ENCODE data around the gene MRNIP.
"Not testable (repeated sequence)": the region's sequence is repeated elsewhere in the genome, so short reads cannot be mapped to it uniquely, and the experiment has no call there.

Gene MRNIP

DNA sequence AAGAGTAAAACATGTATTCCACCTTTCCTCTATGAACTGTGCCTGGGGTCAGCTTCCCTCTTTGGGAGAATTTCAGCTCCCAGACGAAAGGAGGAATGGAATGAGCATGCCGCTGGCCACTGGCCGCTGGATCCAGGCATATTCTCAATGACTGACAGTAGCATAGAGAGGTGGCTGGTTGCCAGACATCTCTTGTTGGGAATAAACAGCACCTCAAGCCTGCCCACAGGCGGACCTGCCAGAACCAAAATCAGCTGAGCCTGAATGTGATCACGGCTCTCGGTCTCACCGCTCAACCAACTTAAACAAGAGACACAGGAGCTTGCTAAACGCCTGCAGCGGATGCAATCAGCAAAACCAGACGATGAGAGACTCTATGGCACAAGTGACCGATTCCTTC is 28.5 kb upstream of the MRNIP start:
- DNase-seq, result no peak

DNA sequence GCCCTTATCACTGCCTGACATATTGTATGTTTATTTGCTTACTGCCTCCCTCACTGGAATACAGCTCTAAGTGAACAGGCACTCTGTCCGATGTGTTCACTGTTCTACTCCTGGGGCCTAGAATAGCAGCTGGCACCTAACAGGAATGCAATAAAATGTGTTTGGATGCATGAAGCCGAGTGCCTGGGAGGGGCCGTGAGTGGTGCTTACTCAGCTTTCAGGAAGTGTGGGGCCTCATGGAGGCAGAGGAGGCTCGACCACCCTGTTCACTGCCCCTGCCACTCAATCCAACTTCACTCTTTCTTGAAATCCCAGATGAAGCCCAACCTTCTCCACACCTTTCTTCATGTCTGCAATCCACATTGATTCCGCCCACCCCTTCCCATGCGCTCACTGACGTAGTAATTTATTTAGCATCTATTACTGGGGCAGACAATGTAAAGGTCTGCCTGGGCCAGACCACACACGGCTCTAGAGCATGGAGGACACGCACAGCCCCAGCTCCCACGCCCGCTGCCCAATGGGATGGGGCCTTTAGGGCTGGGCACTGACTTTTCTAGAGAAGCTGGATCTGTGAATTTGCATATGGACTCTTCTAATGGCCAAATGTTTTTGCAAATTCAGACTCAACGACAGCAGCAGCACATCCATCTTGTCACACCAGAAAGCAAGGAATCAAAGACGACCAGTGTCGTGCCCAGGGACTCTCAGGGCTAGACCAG is 27.7 kb upstream of the MRNIP start:
- DNase-seq, result no peak

- DNase-seq, result no peak
These were observed 27.0 kb upstream of the MRNIP start for GRCh38 chr5:179885491-179886090.

DNA sequence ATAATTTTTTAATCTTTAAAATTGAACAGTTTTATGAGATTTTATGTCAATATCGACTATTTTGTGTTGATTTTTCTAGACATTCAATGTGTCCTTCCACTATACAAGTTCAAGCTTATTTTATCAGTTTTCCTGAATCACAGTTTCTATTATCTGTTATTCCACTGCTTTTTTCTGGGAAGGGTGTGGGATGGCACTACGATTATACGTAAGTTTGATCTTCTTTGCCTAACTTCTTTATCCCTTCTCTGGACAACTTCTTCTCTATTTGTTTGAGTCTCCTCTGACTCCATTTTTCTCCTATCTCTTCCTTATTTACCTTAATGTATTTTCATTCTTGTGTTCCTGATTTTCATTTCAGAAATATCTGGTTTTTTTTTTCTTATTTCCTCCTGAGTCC is 24.5 kb upstream of the MRNIP start:
- DNase-seq, result no peak

DNA sequence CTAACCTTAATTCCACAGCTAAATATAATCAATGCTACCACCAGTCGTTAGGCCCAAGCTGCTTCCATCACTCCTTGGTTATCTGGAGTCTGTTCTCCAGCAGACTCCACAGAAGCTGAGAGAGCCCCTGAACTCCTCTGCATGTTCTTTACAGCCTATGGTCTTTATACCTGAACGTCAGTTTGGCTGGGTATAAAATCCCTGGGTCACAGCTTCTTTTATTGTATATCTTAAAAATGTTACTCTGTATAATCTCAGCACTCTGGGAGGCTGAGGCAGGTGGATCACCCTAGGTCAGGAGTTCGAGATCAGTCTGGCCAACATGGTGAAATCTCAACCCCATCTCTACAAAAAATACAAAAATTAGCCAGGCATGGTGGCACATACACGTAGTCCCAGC is 23.7 kb upstream of the MRNIP start:
- DNase-seq, result no peak

GRCh38 chr5:179880848-179881590 is 22.4 kb upstream of the MRNIP start:
- no peak for DNase-seq

GRCh38 chr5:179880066-179880650 is 21.5 kb upstream of the MRNIP start:
- no peak for DNase-seq

- DNase-seq, result no peak
These were observed 21.0 kb upstream of the MRNIP start for GRCh38 chr5:179879690-179880010.

DNA sequence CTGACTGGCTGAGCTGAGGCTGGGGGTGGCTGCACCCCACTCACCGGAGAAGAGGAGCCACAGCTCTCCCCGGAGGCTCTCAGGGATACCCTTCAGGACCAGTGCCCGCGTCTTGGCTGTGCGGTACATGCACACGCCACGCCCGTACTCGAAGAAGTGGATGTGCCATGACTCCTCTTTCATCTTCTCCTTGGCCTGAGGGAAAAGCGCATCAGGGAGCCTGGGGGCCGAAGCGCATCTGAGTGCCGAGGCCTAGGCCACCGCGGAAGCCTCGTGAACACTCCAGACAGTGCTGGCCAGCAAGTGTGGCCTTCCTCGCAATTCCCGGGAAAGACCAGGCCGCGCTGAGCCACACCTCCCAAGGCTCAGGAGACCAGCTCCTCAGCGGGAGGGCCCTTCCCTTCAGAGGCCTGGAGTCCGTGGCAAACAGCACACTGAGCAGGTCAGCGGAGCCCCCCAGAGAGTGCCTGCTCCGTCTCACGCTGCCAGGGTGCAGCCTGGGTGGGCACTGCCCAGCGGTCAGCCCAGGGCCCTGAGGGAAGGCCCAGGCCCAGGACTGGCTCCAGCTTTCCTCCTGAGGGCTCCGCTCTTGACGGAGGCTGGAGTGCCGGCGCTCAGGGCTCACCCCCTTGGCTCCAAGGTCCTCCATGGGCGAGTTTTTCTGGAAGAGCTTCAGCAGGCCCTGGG is 20.5 kb upstream of the MRNIP start:
- no peak for DNase-seq

GRCh38 chr5:179878222-179879002 is 19.8 kb upstream of the MRNIP start:
- DNase-seq, result no peak

GRCh38 chr5:179876610-179876952 is 18.0 kb upstream of the MRNIP start:
- DNase-seq, result no peak

DNA sequence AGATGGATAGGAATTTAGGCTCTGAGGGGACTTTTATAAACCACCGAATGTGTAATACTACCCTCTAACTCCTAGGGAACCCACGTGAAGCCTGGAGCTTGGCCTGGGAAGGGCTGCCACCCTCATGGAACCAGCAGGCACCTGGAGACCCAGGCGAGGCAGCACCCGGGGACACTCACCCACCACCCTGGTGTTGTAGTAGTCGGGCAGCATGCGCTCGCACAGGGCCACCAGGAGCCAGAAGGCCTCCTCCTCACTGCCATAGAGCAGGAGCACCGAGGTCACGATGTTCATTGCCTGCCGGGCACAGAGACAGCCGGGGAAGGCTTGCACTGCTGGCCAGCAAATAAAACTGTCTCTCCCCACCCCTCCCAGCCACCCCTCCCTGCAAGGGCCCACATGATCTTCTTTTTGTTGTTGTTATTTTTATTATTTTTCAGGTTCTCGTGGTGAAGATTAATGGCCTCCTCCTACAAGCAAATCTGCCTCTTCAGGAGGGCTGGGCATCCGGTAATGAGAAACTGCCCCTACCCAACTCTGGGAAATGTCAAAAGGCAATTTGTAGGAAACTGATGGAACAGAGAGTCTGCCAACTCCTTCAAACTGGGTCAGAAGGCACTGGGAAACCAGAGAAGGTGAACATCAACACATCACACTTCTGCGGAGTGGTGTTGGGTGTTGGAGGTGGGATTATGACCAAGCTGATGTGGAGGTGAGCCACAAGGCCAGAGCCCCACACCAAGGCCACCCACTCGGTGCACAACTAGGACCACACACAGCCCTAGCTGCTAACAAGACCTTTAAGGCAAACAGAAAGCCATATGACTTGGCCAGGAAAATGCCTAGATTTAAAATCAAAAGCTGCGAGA is 17.4 kb upstream of the MRNIP start:
- no peak for DNase-seq

- no peak for DNase-seq
These were observed 16.1 kb upstream of the MRNIP start for GRCh38 chr5:179874536-179875292.

- DNase-seq, result no peak
These were observed 15.5 kb upstream of the MRNIP start for GRCh38 chr5:179874136-179874535.

DNA sequence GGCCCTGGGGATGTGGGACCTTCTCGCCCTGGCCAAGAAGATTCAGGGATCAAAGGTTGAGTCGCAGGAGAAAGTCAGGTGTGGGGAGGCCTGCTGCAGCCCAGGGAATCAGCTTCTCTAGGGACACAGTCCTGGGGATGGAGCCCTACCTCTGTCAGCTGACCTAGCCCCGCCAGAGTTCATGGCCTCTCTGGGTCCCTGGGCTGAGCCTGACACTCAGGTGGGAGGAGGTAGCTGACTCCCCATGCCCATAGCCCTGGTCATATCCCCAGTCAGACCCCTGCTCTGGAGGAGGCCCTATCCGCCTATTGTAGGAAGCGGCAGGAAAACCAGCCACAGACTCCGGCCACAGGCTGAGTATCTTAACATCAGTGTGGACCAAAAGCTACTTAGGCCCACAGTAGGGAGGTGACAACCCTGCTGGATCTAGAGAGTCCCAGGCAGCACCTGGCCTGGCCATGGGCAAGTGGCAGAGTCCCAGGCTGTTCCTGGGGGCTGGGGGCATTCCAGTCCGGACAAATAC is 15.0 kb upstream of the MRNIP start:
- DNase-seq, result no peak

DNA sequence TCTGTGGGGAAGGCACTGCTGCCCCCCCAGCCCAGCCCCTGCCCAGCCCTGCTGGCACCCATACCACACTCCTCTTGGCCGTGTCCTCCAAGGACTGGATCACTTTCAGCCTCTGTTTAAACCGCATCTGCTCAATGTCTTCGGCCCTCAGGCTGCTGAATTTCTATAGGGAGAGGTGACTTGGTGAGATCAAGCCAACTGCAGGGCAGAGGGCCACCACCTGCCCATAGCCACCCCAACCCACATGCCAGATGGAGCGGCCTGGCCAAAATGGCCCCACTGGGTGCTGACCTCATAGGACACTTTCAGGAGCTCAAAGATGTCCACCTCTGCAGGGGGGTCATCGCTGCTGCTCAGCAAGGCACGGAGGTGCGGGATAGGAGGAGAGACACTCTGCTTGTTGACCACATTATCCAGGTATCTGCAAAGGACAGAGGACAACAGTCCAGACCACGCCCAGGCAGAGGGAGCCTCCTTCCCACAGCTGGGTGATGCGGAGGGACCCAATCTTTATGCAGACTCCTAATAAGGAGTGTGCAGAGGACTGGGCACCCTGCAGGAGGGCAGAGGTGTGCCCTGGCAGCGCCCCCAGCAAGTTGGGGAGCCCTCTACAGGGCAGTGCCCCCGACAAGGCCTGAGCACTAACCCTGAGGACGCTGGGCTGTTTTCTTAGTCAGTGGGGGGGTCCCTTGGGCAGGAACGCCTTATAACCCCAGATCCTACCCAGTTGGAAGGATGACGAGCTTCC is 14.4 kb upstream of the MRNIP start:
- DNase-seq, result no peak

- DNase-seq, result no peak
These were observed 13.6 kb upstream of the MRNIP start for GRCh38 chr5:179872055-179872827.

GRCh38 chr5:179871533-179871932 is 12.9 kb upstream of the MRNIP start:
- DNase-seq, result not testable (repeated sequence)

DNA sequence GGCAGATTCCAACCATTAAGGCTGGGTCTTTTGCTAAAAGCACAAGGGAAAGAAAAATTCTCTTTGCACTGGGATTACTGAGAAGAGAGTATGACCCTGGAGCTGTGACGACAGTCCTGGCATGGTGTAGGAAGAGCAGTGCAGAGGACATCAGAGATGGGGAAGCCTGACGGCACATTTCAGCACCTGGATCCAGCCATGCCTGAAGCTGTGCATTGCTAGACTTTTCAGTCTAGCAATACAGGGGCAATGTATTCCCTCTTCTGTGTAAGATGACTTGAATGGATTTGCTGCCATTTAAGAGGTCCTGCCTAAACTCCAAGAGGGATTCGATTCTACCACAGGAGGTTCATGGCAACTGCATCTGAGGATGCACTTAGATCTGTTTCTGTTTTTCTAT is 12.3 kb upstream of the MRNIP start:
- DNase-seq, result no peak

Data from NCI-H526 treated with DMSO at 0.1 percent for 48 hours (cell line).